ENCODE data around the gene DYNLL1. TPM values are rescaled to one million over a fixed set of nuclear protein-coding genes. Genes with fewer than 3 reads are reported as not detected.

The DYNLL1 gene
- total and polyA plus RNA-seq, 2 of the 4 experiments (the other 2 are of a cell fraction), result 663 to 696 TPM

DNA sequence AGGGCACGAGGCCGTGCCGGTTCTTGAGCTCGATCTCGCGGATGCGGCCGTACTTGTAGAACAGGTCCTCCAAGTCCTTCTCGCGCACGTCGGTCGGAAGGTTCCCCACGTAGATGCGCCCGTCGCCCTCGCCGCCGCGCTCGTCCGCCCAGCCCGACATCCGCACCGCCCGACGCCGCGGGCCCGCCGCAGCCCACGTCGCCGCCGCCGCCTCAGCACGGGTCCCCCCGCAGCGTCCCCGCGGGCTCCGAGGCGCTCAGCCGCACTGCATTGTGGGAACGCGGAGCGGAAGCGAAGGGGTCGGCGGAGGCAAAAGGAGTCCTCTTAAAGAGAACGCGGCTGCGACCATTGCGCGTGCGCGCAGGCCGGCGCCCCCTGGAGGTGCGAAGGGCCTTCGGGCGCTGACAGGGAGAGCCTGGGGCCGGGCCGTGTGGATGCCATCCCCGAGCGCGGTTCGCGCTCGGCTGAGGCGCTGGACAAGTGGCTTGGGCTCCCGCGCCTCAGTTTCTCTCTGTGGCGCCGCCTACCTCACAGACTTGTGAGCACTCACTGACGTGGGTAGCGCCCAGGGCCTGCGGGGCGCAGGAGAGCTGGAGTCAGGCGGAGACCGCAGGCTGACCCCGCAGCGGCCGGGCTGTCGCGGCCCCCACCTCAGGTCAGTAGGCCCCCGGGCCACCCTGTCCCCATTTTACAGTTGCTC lies 26.3 kb upstream of the DYNLL1 start, which contains the start of gene SRSF9 (continued):
- TF ChIP-seq CHD1 (IDR thresholded peaks at IDR 0.05; ENCODE audit: low read depth, low read length) (no peak; the same call in 1 of the 2 replicates), MXI1 (IDR thresholded peaks at IDR 0.05; ENCODE audit: borderline replicate concordance, low read depth, low read length) (peak; percentile 57; the same call in 1 of the 2 replicates)

DNA sequence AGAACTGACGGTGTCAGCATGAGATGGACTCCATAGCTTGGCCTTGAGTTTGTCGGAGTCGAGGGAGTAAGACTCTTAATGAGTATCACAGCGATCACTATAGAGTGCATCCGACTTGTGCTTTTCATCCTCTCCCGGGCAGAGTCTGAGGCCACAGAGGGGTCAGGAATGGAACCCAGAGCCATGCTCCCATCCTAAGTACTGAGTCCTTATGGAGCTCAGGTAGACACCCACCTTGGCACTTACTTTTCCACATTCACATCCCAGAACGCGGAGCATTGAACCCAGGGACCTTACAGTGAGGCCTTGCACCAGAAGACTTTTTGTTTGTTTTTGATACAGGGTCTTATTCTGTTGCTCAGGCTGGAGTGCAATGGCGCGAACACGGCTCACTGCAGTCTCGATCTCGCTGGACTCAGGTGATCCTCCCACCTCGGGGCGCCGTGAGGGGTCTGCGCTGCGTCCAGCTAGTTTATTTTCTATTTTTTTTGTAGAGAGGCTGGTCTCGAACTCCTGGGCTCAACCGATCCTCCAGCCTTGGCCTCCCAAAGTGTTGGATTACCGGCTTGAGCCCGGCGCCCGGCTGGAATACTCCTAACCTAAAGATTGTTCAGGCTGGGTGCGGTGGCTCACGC lies 25.6 kb upstream of the DYNLL1 start:
- Histone ChIP-seq H3K9me1 (ENCODE audit: insufficient read depth, low read length) (no peaks in the 10 kb centered on the region; the same call in 1 of the 2 replicates), H3K14ac (replicated peaks; ENCODE audit: low read depth, low read length) (peak overlapping the region; percentile 77), H3K4ac (ENCODE audit: low read depth, low read length) (peak overlapping the region; percentile 85), H4K20me1 (ENCODE audit: insufficient read depth, low read length) (peaks cover 40% of the 10 kb centered on the region), H2BK5ac (ENCODE audit: low read depth, low read length, poor library complexity, severe bottlenecking) (peak overlapping the region; percentile 65), H3K9me3 (ENCODE audit: control insufficient read depth, insufficient read depth, low read length) (no peaks in the 10 kb centered on the region), H3K36me3 (ENCODE audit: control insufficient read depth, insufficient read depth, low read length) (peaks cover 12% of the 10 kb centered on the region), H3K4me2 (ENCODE audit: low read depth, low read length) (peak overlapping the region; percentile 97), H2BK20ac (ENCODE audit: low read depth, low read length) (no peak overlapping the region), H2AK5ac (ENCODE audit: low read depth, low read length) (peak overlapping the region; percentile 20), H3K4me3 (ENCODE audit: insufficient read depth, low read depth, low read length) (peak overlapping the region; percentile 80), H3K79me1 (ENCODE audit: low read depth in 1 of 2, low read length in 2 of 2) (peaks cover 10 to 54% of the 10 kb centered on the region in 2 experiments; a peak in 3 of 4 replicates), H4K8ac (ENCODE audit: low read depth in 2 of 2, low read length in 2 of 2) (peak overlapping the region; percentile 74 to 88), H2AFZ (replicated peaks; ENCODE audit: low read length, poor library complexity) (peak overlapping the region; percentile 98), H3K9ac (ENCODE audit: low read depth, low read length) (peak overlapping the region; percentile 69), H3K18ac (ENCODE audit: low read depth, low read length) (peak overlapping the region; percentile 4; the same call in 1 of the 2 replicates), H3K27me3 (ENCODE audit: control insufficient read depth, insufficient read depth, low read length) (no peaks in the 10 kb centered on the region), H2BK120ac (ENCODE audit: low read depth, low read length) (peak overlapping the region; percentile 44; the same call in 1 of the 2 replicates), H2AK9ac (replicated peaks; ENCODE audit: low read depth, low read length, poor library complexity) (peak overlapping the region; percentile 97), H4K5ac (ENCODE audit: low read depth, low read length) (peak overlapping the region; percentile 23), H4K91ac (ENCODE audit: insufficient read depth, low read depth, low read length) (peak overlapping the region; percentile 69; the same call in 1 of the 2 replicates), H3K27ac (ENCODE audit: insufficient read depth, low read length) (peak overlapping the region; percentile 60), H3K4me1 (ENCODE audit: control insufficient read depth, insufficient read depth, low read length) (peaks cover 4% of the 10 kb centered on the region; the same call in 1 of the 2 replicates), H2BK15ac (ENCODE audit: low read depth, low read length) (0 out of 3 replicates have a peak overlapping the region, but pooled peaks have one; percentile 1), H3K56ac (ENCODE audit: extremely low read depth, insufficient read depth, low read length) (peak overlapping the region; percentile 52), H3K23ac (ENCODE audit: low read depth, low read length) (peak overlapping the region; percentile 91)
- dilution Hi-C loops (cut with HindIII; ENCODE audit: low sequenced_read_pairs, unreplicated experiment), result no loop called here
- ATAC-seq (ENCODE audit: low read depth), result peak; percentile 33
- in situ Hi-C loops (cut with MboI; ENCODE audit: low sequenced_read_pairs), result no loop called here
- intact Hi-C loops (cut with micrococcal nuclease), result no loop called here
- POLR2A ChIA-PET (ENCODE audit: unreplicated experiment), result no interaction called here
- no TSS peak for BruUV-seq (replicated peaks)
- 84% methylated on average over 10 of the region's 26 CpGs; no CpG with 5 or more reads in 1 of the 2 experiments for whole genome bisulfite sequencing, 2 experiments (ENCODE audit: extremely low coverage in 2 of 2, insufficient read length in 1 of 2)
- CTCF ChIA-PET, result interaction anchor here (0.9 kb wide), 1 partner anchor 11 kb away, joined by 3 read pairs; no protein-coding TSS in a partner anchor
- DNase-seq, result peak; percentile 19
- no peak for TF ChIP-seq CEBPB (IDR thresholded peaks at IDR 0.05; ENCODE audit: low read depth, low read length)
- no peak for TF ChIP-seq RAD21 (IDR thresholded peaks at IDR 0.05; ENCODE audit: low read length)
- no peak for TF ChIP-seq POLR2A (IDR thresholded peaks at IDR 0.05; ENCODE audit: low read depth, low read length)
- TF ChIP-seq MXI1 (IDR thresholded peaks at IDR 0.05; ENCODE audit: borderline replicate concordance, low read depth, low read length), result no peak
- TF ChIP-seq ELK1 (IDR thresholded peaks at IDR 0.05; ENCODE audit: borderline replicate concordance, low read depth, low read length), result no peak
- TF ChIP-seq USF2 (IDR thresholded peaks at IDR 0.05; ENCODE audit: low read depth, low read length), result no peak
- TF ChIP-seq RFX5 (IDR thresholded peaks at IDR 0.05; ENCODE audit: low read depth, low read length), result no peak
- TF ChIP-seq, protein P1, sequence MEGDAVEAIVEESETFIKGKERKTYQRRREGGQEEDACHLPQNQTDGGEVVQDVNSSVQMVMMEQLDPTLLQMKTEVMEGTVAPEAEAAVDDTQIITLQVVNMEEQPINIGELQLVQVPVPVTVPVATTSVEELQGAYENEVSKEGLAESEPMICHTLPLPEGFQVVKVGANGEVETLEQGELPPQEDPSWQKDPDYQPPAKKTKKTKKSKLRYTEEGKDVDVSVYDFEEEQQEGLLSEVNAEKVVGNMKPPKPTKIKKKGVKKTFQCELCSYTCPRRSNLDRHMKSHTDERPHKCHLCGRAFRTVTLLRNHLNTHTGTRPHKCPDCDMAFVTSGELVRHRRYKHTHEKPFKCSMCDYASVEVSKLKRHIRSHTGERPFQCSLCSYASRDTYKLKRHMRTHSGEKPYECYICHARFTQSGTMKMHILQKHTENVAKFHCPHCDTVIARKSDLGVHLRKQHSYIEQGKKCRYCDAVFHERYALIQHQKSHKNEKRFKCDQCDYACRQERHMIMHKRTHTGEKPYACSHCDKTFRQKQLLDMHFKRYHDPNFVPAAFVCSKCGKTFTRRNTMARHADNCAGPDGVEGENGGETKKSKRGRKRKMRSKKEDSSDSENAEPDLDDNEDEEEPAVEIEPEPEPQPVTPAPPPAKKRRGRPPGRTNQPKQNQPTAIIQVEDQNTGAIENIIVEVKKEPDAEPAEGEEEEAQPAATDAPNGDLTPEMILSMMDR (conservative IDR thresholded peaks at IDR 0.05; ENCODE audit: low read depth, low read length), result no peak
- no peak for TF ChIP-seq SMC3 (IDR thresholded peaks at IDR 0.05; ENCODE audit: low read depth, low read length)

Data from IMR-90 (cell line).